Measurements from ENCODE around the gene TWNK.

DNA sequence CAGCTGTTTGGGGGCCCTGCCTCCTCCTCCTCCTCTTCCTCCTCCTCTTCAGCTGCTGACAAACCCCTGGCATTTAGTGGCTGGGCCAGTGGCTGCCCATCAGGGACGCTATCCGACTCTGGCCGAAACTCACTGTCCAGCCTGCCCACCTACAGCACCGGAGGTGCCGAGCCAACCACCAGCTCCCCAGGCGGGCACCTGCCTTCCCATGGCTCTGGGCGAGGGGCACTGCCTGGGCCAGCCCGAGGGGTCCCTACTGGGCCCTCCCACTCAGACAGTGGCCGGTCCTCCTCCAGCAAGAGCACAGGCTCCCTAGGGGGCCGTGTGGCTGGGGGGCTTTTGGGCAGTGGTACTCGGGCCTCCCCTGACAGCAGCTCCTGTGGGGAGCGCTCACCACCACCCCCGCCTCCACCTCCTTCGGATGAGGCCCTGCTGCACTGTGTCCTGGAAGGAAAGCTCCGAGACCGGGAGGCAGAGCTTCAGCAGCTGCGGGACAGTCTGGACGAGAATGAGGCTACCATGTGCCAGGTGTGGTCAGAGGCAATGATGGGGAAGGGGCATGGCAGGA, 16.4 kb downstream of the TWNK start:
- TF ChIP-seq, protein P1, sequence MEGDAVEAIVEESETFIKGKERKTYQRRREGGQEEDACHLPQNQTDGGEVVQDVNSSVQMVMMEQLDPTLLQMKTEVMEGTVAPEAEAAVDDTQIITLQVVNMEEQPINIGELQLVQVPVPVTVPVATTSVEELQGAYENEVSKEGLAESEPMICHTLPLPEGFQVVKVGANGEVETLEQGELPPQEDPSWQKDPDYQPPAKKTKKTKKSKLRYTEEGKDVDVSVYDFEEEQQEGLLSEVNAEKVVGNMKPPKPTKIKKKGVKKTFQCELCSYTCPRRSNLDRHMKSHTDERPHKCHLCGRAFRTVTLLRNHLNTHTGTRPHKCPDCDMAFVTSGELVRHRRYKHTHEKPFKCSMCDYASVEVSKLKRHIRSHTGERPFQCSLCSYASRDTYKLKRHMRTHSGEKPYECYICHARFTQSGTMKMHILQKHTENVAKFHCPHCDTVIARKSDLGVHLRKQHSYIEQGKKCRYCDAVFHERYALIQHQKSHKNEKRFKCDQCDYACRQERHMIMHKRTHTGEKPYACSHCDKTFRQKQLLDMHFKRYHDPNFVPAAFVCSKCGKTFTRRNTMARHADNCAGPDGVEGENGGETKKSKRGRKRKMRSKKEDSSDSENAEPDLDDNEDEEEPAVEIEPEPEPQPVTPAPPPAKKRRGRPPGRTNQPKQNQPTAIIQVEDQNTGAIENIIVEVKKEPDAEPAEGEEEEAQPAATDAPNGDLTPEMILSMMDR (conservative IDR thresholded peaks at IDR 0.05 in 1 of 2, IDR thresholded peaks at IDR 0.05 in 1 of 2; ENCODE audit: extremely low read depth in 1 of 2, insufficient read depth in 1 of 2, low read depth in 1 of 2, low read length in 2 of 2): no peak
- TF ChIP-seq EZH2 (IDR thresholded peaks at IDR 0.05; ENCODE audit: borderline replicate concordance, low read length): no peak
